Measurements from ENCODE around the gene GINM1.

DNA sequence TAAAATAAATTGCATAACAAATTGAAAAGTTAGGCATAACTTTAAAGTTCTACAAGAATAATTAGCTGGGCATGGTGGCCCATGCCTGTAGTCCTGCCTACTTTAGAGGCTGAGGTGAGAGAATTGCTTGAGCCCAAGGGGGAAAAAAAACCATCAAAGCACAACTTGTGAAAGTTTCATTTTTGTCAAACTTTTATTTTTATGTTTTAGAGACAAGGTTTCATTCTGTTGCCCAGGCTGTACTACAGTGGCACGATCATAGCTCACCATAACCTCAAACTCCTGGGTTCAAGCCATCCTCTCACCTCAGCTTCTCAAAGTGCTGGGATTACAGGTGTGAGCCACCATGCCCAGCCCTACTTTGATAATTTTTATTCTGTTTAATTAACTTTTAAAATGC lies 68.1 kb downstream of the GINM1 start:
- TF ChIP-seq, protein P1, sequence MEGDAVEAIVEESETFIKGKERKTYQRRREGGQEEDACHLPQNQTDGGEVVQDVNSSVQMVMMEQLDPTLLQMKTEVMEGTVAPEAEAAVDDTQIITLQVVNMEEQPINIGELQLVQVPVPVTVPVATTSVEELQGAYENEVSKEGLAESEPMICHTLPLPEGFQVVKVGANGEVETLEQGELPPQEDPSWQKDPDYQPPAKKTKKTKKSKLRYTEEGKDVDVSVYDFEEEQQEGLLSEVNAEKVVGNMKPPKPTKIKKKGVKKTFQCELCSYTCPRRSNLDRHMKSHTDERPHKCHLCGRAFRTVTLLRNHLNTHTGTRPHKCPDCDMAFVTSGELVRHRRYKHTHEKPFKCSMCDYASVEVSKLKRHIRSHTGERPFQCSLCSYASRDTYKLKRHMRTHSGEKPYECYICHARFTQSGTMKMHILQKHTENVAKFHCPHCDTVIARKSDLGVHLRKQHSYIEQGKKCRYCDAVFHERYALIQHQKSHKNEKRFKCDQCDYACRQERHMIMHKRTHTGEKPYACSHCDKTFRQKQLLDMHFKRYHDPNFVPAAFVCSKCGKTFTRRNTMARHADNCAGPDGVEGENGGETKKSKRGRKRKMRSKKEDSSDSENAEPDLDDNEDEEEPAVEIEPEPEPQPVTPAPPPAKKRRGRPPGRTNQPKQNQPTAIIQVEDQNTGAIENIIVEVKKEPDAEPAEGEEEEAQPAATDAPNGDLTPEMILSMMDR (conservative IDR thresholded peaks at IDR 0.05; ENCODE audit: low read depth, low read length), result no peak
- no peak for TF ChIP-seq EZH2 (IDR thresholded peaks at IDR 0.05; ENCODE audit: borderline replicate concordance, low read depth, low read length, poor library complexity, severe bottlenecking)

All from A673 (cell line).